GM18861 (cell line): ENCODE measurements around the gene KRTAP4-4.
"Not testable (repeated sequence)": the region's sequence is repeated elsewhere in the genome, so short reads cannot be mapped to it uniquely, and the experiment has no call there.

Experiments used
- ATAC-seq: cut with Tn5 transposase; IDR thresholded peaks from one replicate; pipeline ENCODE4 v1.9.1; 2021; ENCODE audit not compliant: unreplicated experiment

KRTAP4-4 gene

GRCh38 chr17:41148971-41149651 lies 11.4 kb downstream of the KRTAP4-4 start:
- not testable (repeated sequence) for ATAC-seq

GRCh38 chr17:41147531-41148204 lies 12.9 kb downstream of the KRTAP4-4 start:
- no peak for ATAC-seq

DNA sequence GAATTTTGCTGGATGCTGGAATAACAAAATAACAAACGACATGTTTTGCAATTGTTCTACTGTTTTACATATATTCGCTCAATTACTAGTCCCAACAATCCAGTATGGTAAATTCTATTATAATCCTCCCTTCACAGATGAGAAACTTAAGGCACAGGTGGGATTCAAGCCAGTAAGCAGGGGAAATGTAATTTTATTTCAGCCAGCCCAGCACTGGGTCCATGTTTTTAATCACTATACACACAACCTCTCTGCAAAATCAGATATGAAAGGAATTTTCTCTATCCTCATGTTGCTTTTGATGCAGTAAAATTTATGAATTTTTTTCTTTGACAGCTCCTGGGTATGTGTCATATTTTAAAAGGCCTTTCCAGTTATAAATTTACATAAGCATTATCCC lies 15.3 kb downstream of the KRTAP4-4 start:
- ATAC-seq = no peak

GRCh38 chr17:41144846-41145245 lies 15.7 kb downstream of the KRTAP4-4 start:
- no peak for ATAC-seq

DNA sequence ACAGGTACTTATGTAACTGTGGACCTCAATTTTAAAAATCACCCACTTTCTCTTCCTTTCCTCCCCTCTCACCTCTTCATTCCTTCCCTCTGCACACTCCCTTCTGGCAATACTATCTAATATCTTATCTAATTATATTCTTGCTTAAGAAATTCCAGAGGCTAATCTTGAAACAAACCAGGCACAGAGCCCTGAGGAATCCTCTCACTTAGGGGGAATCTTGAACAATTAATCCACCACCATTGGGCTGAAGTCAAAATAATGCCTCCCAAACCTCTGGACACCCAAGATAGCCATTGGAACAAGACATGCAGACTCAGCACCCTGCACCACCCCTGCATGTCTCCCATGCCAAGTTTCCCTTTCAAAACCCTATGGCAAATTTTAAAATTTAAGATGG lies 19.2 kb downstream of the KRTAP4-4 start:
- no peak for ATAC-seq

GRCh38 chr17:41140360-41141131 lies 20.0 kb downstream of the KRTAP4-4 start, which contains the start of gene KRTAP4-6:
Gene KRTAP4-6 (minus strand): TSS chr17:41140544. CDS start chr17:41140487, 57 bp downstream.
- no peak for ATAC-seq

DNA sequence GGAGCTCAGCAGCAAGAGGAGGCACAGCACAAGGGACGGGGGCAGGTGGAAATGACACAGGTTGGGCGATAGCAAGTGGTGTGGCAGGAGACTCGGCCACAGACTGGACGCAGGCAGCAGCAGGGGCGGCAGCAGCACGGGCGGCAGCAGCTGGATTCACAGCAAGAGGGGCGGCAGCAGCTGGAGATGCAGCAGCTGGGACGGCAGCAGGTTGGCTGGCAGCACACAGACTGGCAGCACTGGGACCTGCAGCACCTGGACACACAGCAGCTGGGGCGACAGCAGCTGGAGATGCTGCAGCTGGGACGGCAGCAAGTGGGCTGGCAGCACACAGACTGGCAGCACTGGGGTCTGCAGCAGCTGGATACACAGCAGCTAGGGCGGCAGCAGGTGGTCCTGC lies 20.7 kb downstream of the KRTAP4-4 start:
- not testable (repeated sequence) for ATAC-seq

DNA sequence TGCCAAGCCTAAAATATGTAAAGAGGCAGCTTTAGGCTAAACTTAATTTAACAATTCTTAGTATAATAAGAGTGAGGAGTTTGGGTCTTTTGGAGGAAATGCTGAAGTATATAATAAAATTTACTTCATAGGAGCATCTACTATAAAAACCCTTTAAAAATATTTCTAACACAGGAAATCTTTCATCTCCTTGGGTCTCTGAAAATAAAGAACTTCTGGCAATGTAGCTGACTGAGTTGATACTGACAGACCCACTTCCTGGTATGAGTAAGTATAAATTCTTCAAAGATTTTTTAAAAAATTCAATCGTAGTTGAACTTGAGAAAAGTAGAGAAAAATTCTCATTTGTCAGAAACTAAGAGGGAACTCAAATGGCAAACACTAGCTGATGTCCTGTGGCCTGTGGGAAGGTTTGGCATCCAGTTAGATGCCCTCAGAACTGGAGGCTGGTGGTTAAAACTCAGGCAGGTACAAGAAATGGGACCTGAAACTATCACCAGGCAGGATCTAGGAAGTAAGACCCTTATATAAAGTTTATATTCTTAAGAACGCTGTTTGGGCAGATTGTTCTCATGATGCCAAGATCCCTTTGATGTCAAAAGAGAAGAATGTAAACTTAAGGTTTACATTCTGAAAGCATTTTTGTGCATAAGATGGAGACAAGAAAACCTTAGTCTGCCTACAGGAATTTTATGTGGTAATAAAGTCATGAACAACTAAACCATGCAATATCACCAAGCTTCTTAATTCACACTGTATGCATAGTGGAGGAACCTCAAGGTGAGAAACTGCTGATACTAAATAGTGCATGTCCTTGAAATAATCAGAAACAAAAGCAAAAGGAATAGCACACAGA lies 26.4 kb downstream of the KRTAP4-4 start:
- no peak for ATAC-seq

DNA sequence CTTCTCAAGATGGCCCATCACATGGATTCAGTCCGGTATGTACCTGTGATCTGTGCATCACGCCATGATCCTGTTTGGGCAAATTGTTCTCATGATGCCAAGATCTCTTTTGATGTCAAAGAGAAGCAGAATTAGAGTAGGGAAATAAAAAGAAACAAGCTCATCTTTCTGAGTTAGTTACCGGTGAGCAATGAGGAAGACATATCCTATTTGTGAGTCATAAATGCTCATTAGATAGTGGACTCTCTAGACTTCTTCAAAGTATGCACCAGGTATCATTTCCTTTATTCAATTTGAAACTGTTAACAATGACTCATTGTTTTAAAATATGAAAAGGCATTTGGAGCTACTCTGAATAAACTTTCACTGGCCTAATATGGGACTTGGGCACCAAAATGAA lies 28.6 kb downstream of the KRTAP4-4 start:
- no peak for ATAC-seq

DNA sequence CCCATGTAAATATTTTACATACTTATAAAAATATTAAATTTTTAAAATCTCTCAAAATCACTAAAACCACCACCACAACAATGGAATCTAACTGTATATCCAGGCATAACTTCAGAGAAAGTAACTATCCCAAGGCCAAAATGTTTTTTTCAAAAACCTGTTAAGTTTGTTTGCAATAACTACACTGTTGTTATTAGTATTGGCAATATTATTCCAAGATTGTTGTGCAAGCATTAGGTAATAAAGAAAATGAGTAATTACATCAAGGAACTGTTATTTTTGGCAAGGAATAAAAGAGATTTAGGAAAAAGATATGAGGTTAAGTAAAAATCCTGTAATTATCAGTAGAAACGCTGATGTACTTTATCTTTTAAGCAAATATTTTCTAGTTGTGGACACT lies 33.2 kb downstream of the KRTAP4-4 start:
- ATAC-seq = no peak

DNA sequence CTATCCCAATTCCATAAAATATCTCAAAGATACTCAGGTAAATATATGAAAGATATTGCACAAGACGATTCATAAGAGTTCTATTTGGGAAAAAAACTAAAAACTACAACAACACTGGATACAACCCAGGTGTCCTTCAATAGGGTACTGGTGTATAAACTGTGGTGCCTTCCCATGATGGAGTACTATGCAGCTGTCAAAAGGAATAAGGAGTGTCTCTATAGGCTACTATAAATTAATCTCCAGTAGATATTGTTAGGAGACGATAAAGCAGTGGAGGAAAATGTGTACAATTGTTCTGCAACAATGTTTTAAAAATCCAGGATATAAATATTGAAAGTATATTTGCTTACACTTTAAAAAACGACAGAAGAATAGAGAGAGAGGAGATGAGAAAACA lies 34.1 kb downstream of the KRTAP4-4 start:
- ATAC-seq = no peak

- ATAC-seq = no peak
Measured at GRCh38 chr17:41125064-41125463, 35.5 kb downstream of the KRTAP4-4 start.

- ATAC-seq = not testable (repeated sequence)
Measured at GRCh38 chr17:41123991-41124371, 36.6 kb downstream of the KRTAP4-4 start, which contains the start of gene KRTAP4-12. Gene KRTAP4-12 (minus strand): TSS chr17:41124182. CDS start chr17:41124122, 60 bp downstream.

DNA sequence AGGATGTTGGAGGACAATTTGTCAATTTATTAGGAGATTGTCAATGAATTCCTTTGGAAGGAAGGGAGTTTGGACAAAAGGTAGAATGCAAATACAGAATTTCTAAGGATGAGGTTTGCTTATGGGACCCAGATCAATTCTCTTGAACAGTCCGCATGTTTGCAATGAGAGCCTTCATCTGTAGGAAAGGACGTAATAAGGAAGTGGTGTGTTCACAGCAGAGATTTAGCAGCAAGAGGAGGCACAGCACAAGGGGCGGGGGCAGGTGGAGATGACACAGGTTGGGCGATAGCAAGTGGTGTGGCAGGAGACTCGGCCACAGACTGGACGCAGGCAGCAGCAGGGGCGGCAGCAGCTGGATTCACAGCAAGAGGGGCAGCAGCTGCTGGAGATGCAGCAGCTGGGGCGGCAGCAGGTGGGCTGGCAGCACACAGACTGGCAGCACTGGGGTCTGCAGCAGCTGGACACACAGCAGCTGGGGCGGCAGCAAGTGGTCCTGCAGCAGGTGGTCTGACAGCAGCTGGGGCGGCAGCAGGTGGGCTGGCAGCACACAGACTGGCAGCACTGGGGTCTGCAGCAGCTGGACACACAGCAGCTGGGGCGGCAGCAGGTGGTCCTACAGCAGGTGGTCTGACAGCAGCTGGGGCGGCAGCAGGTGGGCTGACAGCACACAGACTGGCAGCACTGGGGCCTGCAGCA lies 37.1 kb downstream of the KRTAP4-4 start:
- not testable (repeated sequence) for ATAC-seq

DNA sequence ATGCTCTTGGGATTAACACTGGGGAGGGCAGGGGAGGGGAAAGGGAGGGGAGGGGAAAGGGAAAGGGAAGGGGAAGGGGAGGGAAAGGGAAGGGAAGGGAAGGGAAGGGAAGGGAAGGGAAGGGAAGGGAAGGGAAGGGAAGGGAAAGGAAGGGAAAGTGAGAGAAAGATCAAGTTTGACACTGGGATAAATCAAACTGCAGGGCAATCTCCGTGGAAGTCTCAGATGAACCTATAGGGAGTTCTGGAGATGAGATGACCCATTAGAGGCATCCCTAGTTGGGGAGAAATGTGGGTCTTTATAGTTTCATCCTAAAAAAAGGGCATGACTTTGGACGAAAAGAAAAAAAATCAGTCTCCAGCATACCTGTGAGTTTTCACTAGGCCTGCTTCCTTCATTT lies 38.8 kb downstream of the KRTAP4-4 start:
- no peak for ATAC-seq

- ATAC-seq = not testable (repeated sequence)
Measured at GRCh38 chr17:41119696-41120690, 40.6 kb downstream of the KRTAP4-4 start.

- no peak for ATAC-seq
Measured at GRCh38 chr17:41118721-41119120, 41.8 kb downstream of the KRTAP4-4 start.

DNA sequence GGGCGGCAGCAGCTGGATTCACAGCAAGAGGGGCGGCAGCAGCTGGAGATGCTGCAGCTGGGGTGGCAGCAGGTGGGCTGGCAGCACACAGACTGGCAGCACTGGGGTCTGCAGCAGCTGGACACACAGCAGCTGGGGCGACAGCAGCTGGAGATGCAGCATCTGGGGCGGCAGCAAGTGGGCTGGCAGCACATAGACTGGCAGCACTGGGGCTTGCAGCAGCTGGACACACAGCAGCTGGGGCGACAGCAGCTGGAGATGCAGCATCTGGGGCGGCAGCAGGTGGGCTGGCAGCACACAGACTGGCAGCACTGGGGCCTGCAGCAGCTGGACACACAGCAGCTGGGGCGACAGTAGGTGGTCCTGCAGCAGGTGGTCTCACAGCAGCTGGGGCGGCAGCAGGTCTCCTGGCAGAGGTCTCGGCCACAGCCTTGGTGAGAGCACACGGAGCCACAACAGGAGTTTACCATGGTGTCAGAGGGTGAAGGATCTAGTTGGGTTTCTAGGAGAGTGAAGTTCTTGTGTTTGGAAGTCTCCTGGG lies 42.6 kb downstream of the KRTAP4-4 start, which contains the start of gene KRTAP4-11:
TSS of gene KRTAP4-11 (minus strand) at position 528 of the 541 bp plus-strand sequence. CDS start at position 470, 58 bp downstream.
- ATAC-seq = not testable (repeated sequence)
